Ascending aorta (tissue), 2 donors: ENCODE data around the gene TNFRSF18. TPM values are rescaled to one million over a fixed set of nuclear protein-coding genes. Genes with fewer than 3 reads are reported as not detected.

Experiments used
- DNase-seq, 2 donors: peaks; one replicate each; pipeline ENCODE4 v3.0.0-alpha.2; 2019; ENCODE audit warnings: low spot score in 2 of 2
- H3K27ac ChIP-seq, 2 donors: fragments of 200-600 bp; sonication (generic); one replicate each; pipeline ENCODE4 v1.5.1; 2016 to 2017; ENCODE audit warnings: mild to moderate bottlenecking in 1 of 2
- H3K27me3 ChIP-seq: fragments of 200-600 bp; sonication (generic); one replicate; pipeline ENCODE4 v1.5.1; 2017
- H3K36me3 ChIP-seq, 2 donors: fragments of 200-600 bp; sonication (generic); one replicate each; pipeline ENCODE4 v1.5.1; 2016
- H3K4me1 ChIP-seq, 2 donors: fragments of 200-600 bp; sonication (generic); one replicate each; pipeline ENCODE4 v1.5.1; 2016 to 2017; ENCODE audit warnings: mild to moderate bottlenecking in 1 of 2
- H3K4me3 ChIP-seq, 2 donors: fragments of 200-600 bp; sonication (generic); one replicate each; pipeline ENCODE4 v1.5.1; 2016 to 2017; ENCODE audit warnings: mild to moderate bottlenecking in 1 of 2
- H3K9me3 ChIP-seq, 2 donors: fragments of 200-600 bp; sonication (generic); one replicate each; pipeline ENCODE4 v1.5.1; 2016
- CTCF ChIP-seq, 3 experiments: fragments of 200-600 bp in 2 of 3; fragments of 450-650 bp in 1 of 3; sonication (generic) in 2 of 3; IDR thresholded peaks; one replicate each; pipeline ENCODE4 v1.5.1; 2016 to 2019; ENCODE audit warnings: antibody characterized with exemption in 3 of 3, mild to moderate bottlenecking in 1 of 3, moderate library complexity in 1 of 3
- intact Hi-C: fragments of 100-400 bp; cut with DNase I; formaldehyde crosslinking; loops from one replicate; pipeline ENCODE4 v1.15.1; 2023
- total RNA-seq: library from RNA; depleted of rRNA; stranded (reverse); fragments of >200 nt; gene quantifications from one replicate; pipeline ENCODE4 v1.1.0, GENCODE V29; 2016

The TNFRSF18 gene
- total RNA-seq, 1 donor from 2014 or later = not detected

- Histone ChIP-seq H3K27ac (no peak overlapping the region), H3K9me3 (no peaks in the 10 kb centered on the region), H3K4me3 (no peak overlapping the region), H3K4me1 (no peaks in the 10 kb centered on the region), H3K36me3 (peaks cover 38 to 41% of the 10 kb centered on the region in 2 donors), H3K27me3 (no peaks in the 10 kb centered on the region)
- no peak for DNase-seq
- no peak for TF ChIP-seq CTCF (IDR thresholded peaks at IDR 0.05)
- intact Hi-C loops = no loop called here
Measured at GRCh38 chr1:1215080-1215676, 8.8 kb upstream of the TNFRSF18 start.

- no peaks in the 10 kb centered on the region for H3K4me1 ChIP-seq
- no peaks in the 10 kb centered on the region for H3K9me3 ChIP-seq
- DNase-seq = no peak
- intact Hi-C loops = no loop called here
- no peak within 1 kb of the TSS for H3K27ac ChIP-seq
- no peak for TF ChIP-seq CTCF (IDR thresholded peaks at IDR 0.05)
- peak within 1 kb of the TSS in 1 of 2 donors; percentile 19 for H3K4me3 ChIP-seq
- peaks cover 25% of the 10 kb centered on the region in 2 donors for H3K36me3 ChIP-seq
- no peaks in the 10 kb centered on the region for H3K27me3 ChIP-seq
Measured at GRCh38 chr1:1213345-1214265, 7.2 kb upstream of the TNFRSF18 start, which contains the start of gene TNFRSF4. Gene TNFRSF4 (minus strand): TSS chr1:1214153. CDS start chr1:1214127, 26 bp downstream.

- no peaks in the 10 kb centered on the region for H3K9me3 ChIP-seq
- no peak overlapping the region for H3K27ac ChIP-seq
- TF ChIP-seq CTCF (IDR thresholded peaks at IDR 0.05) = no peak
- DNase-seq = peak in 1 of 2 donors; percentile 78
- intact Hi-C loops = no loop called here
- H3K27me3 ChIP-seq = no peaks in the 10 kb centered on the region
- H3K4me1 ChIP-seq = no peaks in the 10 kb centered on the region
- peaks cover 17 to 18% of the 10 kb centered on the region in 2 donors for H3K36me3 ChIP-seq
- H3K4me3 ChIP-seq = peak overlapping the region in 1 of 2 donors; percentile 19
Measured at GRCh38 chr1:1212780-1213344, 6.5 kb upstream of the TNFRSF18 start.

GRCh38 chr1:1211541-1212441 is 5.4 kb upstream of the TNFRSF18 start:
- TF ChIP-seq CTCF (IDR thresholded peaks at IDR 0.05) = no peak
- no peak for DNase-seq
- no peaks in the 10 kb centered on the region for H3K4me1 ChIP-seq

More at GRCh38 chr1:1211541-1212441, 5.4 kb upstream of the TNFRSF18 start:
- Histone ChIP-seq H3K27ac (no peak overlapping the region), H3K27me3 (peaks cover 3% of the 10 kb centered on the region), H3K4me3 (no peak overlapping the region), H3K9me3 (no peaks in the 10 kb centered on the region), H3K36me3 (peaks cover 8 to 9% of the 10 kb centered on the region in 2 donors)
- intact Hi-C loops = no loop called here
